Astrocyte of the cerebellum (primary cell): ENCODE measurements around the gene DIDO1.

ENCODE experiments used
- DNase-seq: peaks from one replicate; pipeline ENCODE4 v3.0.0-alpha.2; 2011; ENCODE audit warnings: low read depth
- H3K4me3 ChIP-seq: 2 replicates; pipeline ENCODE4 v1.5.1; 2011; ENCODE audit warnings: mild to moderate bottlenecking, low read depth, low read length, moderate library complexity
- CTCF ChIP-seq: IDR thresholded peaks from 2 replicates; pipeline ENCODE4 v1.5.1; 2012; ENCODE audit warnings: low read length, low read depth, moderate library complexity, mild to moderate bottlenecking; ENCODE audit errors: missing control alignments
- in situ Hi-C: cut with HindIII; loops from 2 replicates; pipeline ENCODE4 v1.10.0; 2017; ENCODE audit warnings: low sequenced_read_pairs

DIDO1 gene

GRCh38 chr20:62957136-62958117 lies 31.1 kb upstream of the DIDO1 start:
- in situ Hi-C loops, result no loop called here
- H3K4me3 ChIP-seq, result no peak overlapping the region
- DNase-seq, result no peak
- no peak for TF ChIP-seq CTCF

GRCh38 chr20:62956387-62957135 lies 30.3 kb upstream of the DIDO1 start:
- H3K4me3 ChIP-seq, result no peak overlapping the region
- in situ Hi-C loops, result no loop called here
- DNase-seq, result no peak
- TF ChIP-seq CTCF, result no peak

- in situ Hi-C loops, result no loop called here
- TF ChIP-seq CTCF, result no peak
- no peak overlapping the region for H3K4me3 ChIP-seq
- DNase-seq, result no peak
These were observed 29.4 kb upstream of the DIDO1 start for GRCh38 chr20:62955519-62956386.

- DNase-seq, result no peak
- TF ChIP-seq CTCF, result no peak
- in situ Hi-C loops, result no loop called here
- no peak overlapping the region for H3K4me3 ChIP-seq
These were observed 27.8 kb upstream of the DIDO1 start for GRCh38 chr20:62953839-62954703.

- no peak for DNase-seq
- no peak for TF ChIP-seq CTCF
- H3K4me3 ChIP-seq, result no peak overlapping the region
- in situ Hi-C loops, result no loop called here
These were observed 26.9 kb upstream of the DIDO1 start for GRCh38 chr20:62952968-62953838.
